Lower lobe of right lung (tissue), 2 donors: Measurements from ENCODE around the gene POC1A. TPM values are rescaled to one million over a fixed set of nuclear protein-coding genes. Genes with fewer than 3 reads are reported as not detected.

Experiments used
- ATAC-seq, 2 donors: fragments of 200-7000 bp; cut with Tn5 transposase; one replicate each; pipeline ENCODE4 v1.9.1; 2020 to 2022; ENCODE audit warnings: mild to moderate bottlenecking in 2 of 2, moderate library complexity in 2 of 2
- DNase-seq: peaks from one replicate; pipeline ENCODE4 v3.0.0-alpha.2; 2020
- H3K27ac ChIP-seq: fragments of 200-600 bp; one replicate; pipeline ENCODE4 v1.8.0; 2022
- H3K27me3 ChIP-seq: fragments of 200-600 bp; one replicate; pipeline ENCODE4 v1.8.0; 2022; ENCODE audit warnings: low read depth
- H3K36me3 ChIP-seq: fragments of 200-600 bp; one replicate; pipeline ENCODE4 v1.8.0; 2022; ENCODE audit warnings: mild to moderate bottlenecking
- H3K4me1 ChIP-seq: fragments of 200-600 bp; one replicate; pipeline ENCODE4 v1.8.0; 2022
- H3K4me3 ChIP-seq: fragments of 200-600 bp; one replicate; pipeline ENCODE4 v1.8.0; 2022; ENCODE audit warnings: mild to moderate bottlenecking
- H3K9me3 ChIP-seq: fragments of 200-600 bp; one replicate; pipeline ENCODE4 v1.8.0; 2022
- intact Hi-C: fragments of 100-400 bp; cut with DNase I; formaldehyde crosslinking; loops from one replicate; pipeline ENCODE4 v1.11.0; 2022
- total RNA-seq: library from RNA; stranded (reverse); fragmentation: NEBNext Ultra II Directional; extraction: Animal tissue kit (Norgen Biotek cat#: 25700); gene quantifications from one replicate; pipeline ENCODE4 v1.2.1, GENCODE V29; 2021
- TF ChIP-seq, protein P1 (sequence below): fragments of 200-600 bp; IDR thresholded peaks from one replicate; pipeline ENCODE4 v1.8.0; 2022; ENCODE audit warnings: antibody characterized with exemption, mild to moderate bottlenecking
- donor health status: DM: no; HTN: yes; CAD: no; lungs with severe emphysema.

POC1A gene
- total RNA-seq, 1 donor from 2014 or later, result 2.7 TPM

DNA sequence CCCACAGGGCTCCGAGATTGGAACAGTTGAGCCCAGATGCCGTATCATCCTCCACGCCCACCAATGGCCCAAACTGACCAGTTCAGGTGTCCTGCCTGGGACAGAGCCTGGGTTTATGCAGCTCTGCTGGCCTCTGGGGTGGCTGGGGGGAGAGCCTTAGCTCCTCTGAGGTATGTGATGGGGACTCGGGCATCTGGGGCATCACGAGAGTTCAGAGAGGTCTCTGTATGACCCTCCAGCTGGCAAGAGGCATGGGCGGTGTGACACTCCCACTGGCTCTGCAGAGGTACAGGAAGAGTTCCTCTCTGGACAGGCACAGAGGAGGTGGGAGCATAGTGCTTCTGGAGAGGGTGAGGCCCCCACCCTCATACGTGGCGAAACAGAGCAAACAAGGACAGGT, 71.3 kb downstream of the POC1A start:
- Histone ChIP-seq H3K27ac (no peak overlapping the region), H3K27me3 (no peaks in the 10 kb centered on the region), H3K9me3 (no peaks in the 10 kb centered on the region), H3K4me3 (no peak overlapping the region), H3K36me3 (no peaks in the 10 kb centered on the region), H3K4me1 (peaks cover 13% of the 10 kb centered on the region)
- intact Hi-C loops, result no loop called here
- TF ChIP-seq, protein P1, sequence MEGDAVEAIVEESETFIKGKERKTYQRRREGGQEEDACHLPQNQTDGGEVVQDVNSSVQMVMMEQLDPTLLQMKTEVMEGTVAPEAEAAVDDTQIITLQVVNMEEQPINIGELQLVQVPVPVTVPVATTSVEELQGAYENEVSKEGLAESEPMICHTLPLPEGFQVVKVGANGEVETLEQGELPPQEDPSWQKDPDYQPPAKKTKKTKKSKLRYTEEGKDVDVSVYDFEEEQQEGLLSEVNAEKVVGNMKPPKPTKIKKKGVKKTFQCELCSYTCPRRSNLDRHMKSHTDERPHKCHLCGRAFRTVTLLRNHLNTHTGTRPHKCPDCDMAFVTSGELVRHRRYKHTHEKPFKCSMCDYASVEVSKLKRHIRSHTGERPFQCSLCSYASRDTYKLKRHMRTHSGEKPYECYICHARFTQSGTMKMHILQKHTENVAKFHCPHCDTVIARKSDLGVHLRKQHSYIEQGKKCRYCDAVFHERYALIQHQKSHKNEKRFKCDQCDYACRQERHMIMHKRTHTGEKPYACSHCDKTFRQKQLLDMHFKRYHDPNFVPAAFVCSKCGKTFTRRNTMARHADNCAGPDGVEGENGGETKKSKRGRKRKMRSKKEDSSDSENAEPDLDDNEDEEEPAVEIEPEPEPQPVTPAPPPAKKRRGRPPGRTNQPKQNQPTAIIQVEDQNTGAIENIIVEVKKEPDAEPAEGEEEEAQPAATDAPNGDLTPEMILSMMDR, result no peak
- DNase-seq (no peak), ATAC-seq (no peak)

DNA sequence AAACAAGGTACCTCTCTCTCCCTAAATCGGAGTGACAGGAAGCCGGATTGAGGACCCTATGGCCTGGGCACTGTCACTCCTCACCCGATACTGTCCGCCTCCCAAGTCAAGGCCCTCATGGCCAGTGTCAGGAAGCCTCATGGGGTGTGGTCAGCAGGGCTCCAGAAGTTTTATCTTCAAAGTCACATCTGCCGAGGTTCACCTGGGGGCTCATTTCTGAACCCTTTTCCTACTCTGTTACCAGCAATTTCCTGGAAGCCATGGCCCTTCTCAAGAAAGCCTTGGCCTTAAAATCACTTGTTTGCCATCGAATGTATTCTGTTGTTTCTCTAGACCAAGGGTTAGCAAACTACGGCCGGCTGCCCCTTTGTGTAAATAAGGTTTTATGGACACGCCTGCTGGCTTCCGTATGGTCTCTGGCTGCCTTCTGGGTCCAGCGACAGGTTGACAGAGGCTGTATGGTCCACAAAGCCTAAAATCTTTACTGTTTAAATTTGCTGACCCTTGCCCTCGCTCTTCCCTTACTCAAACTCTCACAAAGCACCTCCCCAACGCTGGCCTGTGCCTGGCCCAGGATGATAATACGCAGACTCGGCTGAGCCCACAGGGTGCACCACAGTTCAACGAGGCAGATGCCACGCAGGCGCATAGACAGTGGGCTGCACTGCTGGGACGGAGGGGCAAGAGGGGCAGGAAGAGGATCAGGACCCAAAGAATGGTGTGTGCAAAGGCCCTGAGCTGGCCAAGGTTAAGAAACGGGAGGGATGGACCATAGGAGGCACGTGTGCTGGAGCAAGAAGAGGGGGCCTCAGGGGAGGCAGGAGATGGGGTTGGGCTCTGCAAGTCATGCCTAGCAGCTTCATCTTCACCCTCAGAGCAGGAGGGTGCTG, 73.1 kb downstream of the POC1A start:
- Histone ChIP-seq H3K4me3 (no peak overlapping the region), H3K9me3 (no peaks in the 10 kb centered on the region), H3K36me3 (no peaks in the 10 kb centered on the region), H3K27me3 (no peaks in the 10 kb centered on the region), H3K27ac (no peak overlapping the region), H3K4me1 (peaks cover 12% of the 10 kb centered on the region)
- TF ChIP-seq, protein P1, result no peak
- intact Hi-C loops, result no loop called here
- no peak for ATAC-seq
- DNase-seq, result no peak

DNA sequence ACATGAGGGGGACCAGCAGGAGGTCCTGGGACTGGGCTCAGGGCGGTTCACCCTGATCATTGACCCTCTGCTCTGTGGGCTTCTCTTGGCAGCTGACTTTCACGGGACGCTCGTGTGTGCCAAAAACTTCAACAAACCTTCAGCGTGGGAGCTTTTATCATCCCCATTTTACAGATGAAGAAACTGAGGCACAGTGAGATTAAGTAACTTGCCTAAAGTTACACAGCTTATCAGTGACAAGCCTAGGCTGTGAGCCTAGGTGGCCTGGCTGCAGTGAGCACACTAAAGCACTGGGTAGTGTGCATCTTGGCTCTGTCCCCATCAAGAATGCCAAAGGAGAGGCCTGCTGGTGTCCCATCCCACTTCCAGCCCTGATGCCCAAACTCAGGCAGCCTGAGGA, 74.3 kb downstream of the POC1A start:
- intact Hi-C loops, result no loop called here
- no peak for ATAC-seq
- Histone ChIP-seq H3K4me3 (no peak overlapping the region), H3K36me3 (no peaks in the 10 kb centered on the region), H3K4me1 (peaks cover 12% of the 10 kb centered on the region), H3K9me3 (no peaks in the 10 kb centered on the region), H3K27me3 (no peaks in the 10 kb centered on the region), H3K27ac (no peak overlapping the region)
- TF ChIP-seq, protein P1, result no peak
- no peak for DNase-seq

DNA sequence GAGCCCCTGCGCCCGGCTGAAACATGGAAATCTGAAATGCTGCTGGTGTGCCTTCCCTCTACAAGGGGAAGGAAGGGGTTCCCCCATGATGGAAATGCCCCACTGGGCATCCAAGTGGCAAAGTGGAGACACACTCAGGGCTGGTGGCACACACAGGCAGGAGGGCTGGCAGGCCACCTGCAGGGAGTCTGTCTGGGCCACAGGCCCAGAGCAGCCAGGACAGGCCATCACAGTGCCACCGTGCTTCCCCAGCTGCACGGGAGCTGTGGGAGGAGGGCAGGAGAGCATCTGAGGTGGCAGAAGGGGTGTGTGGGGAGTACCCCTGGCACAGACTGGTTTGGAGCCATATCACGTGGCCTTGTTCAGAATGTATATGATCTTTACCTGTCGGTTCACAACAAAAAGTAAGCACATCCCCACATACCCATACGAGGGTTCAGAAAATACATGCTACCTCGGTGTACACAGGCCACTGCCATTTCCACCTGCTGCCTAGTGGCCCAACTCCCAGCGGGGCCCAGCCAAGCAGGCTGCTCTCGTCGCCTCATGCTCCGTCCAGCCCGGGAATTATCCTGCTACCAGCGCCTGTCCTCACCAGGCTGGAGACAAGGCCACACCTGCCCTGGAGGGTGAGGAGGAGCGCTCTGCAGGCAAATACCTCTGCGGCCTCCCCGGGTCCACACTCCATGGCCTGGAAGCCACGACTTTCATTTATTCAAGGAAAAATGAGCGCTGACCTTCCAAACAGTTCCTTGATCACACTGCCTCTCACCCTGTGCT, 75.3 kb downstream of the POC1A start:
- Histone ChIP-seq H3K4me3 (no peak overlapping the region), H3K27me3 (no peaks in the 10 kb centered on the region), H3K9me3 (no peaks in the 10 kb centered on the region), H3K27ac (no peak overlapping the region), H3K4me1 (peaks cover 12% of the 10 kb centered on the region), H3K36me3 (no peaks in the 10 kb centered on the region)
- TF ChIP-seq, protein P1, result no peak
- intact Hi-C loops, result no loop called here
- no peak for ATAC-seq
- no peak for DNase-seq

DNA sequence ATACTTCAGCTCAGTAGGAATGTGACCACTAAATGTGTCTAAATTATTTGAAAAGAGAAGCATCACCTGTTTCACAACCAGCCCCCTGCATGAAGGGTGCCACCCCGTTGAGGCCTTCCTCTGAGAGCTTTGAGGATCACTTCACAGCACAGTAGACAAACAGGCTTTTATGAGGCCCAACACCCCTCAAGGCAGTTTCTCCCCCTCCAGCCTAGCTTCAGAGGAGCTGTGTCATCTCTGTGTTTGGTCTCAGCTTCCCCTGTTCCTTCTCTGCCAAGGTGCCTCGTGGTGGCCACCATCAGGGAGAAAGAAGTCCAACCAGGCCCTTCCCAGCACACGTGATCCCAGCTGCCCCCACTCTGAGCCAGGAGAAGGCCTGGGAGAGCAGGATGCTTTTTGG, 76.3 kb downstream of the POC1A start:
- TF ChIP-seq, protein P1, result no peak
- no peaks in the 10 kb centered on the region for H3K9me3 ChIP-seq
- H3K36me3 ChIP-seq, result no peaks in the 10 kb centered on the region
- H3K4me1 ChIP-seq, result peaks cover 12% of the 10 kb centered on the region
- ATAC-seq (peak; percentile 79 to 83), DNase-seq (no peak)
- peak overlapping the region; percentile 71 for H3K27ac ChIP-seq
- H3K4me3 ChIP-seq, result no peak overlapping the region
- intact Hi-C loops, result no loop called here
- no peaks in the 10 kb centered on the region for H3K27me3 ChIP-seq
